ENCODE data around the gene SLC16A8.

Gene SLC16A8

DNA sequence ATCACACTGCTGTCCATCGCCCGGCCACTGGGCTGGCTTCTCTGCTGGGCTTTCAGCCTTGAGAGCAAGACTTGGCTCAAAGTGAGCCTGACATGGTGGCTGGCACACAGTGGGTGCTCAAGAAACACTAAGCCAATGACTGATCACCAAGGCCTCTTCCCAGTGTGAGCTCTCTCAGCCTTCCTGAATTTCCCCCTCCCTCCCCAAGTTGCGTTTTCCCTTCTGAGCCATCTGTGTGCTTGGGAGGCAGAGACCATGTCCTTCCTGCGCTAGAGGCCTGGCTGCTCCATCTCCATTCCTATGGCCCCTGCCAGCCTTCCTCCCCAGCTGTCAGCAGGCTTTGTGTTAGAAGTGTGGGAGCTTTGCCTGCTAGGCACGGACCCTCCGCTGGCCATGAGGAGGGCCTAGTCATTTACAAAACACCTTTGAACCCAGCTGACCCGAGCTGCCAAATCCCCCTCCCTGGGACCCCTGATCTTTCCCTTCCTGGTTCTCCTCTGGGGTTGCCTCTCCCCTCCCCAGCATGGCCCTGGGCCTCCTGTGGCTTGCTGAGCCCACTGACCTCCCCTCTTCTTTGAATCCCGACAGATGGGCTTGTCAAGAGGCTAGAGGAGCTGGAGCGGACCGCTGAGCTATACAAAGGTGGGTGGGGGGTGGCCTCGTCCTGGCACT lies 13.6 kb downstream of the SLC16A8 start:
- no peak for DNase-seq

DNA sequence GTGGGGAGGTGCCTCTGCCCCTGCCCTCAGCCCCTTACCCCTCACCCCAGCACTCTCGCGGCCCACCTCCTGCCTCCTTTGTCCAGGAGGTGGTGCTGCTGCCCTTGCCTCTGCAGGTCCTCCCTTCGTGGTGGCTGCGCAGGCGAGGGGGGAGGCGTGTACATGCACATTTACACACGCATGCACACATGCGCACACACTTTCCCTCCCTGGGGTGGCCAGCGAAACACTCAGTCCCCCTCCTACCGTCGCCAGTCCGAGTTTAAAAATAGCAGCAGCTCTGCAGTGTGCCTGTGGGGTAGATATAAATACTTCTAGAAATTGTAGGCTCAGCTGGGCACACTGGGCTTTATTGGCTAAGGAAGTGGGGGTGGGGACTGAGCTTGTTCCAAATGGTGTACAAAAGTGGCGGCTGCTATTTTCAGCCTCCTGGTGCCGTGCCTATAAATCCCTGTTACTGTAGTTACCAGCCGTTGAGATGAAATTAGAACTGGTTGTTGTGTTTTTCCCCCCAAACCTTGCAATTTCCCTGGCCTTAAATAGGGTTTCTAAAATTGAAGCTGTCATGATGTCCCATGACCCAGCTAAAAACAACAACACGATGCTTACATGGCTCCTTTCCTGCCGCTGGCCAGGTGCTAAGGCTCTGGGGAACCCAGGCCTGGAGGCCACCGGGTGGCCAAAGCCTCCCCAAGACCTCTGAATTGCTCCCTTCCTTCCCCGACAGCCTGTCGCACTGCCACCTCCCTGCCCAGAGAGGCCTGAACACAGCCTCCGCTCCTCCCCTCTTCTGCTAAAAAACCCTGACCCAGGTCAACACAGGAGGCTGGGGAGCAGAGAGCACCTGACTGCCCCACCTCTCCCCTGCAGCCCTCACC lies 14.4 kb downstream of the SLC16A8 start:
- peak; percentile 32 for DNase-seq

DNA sequence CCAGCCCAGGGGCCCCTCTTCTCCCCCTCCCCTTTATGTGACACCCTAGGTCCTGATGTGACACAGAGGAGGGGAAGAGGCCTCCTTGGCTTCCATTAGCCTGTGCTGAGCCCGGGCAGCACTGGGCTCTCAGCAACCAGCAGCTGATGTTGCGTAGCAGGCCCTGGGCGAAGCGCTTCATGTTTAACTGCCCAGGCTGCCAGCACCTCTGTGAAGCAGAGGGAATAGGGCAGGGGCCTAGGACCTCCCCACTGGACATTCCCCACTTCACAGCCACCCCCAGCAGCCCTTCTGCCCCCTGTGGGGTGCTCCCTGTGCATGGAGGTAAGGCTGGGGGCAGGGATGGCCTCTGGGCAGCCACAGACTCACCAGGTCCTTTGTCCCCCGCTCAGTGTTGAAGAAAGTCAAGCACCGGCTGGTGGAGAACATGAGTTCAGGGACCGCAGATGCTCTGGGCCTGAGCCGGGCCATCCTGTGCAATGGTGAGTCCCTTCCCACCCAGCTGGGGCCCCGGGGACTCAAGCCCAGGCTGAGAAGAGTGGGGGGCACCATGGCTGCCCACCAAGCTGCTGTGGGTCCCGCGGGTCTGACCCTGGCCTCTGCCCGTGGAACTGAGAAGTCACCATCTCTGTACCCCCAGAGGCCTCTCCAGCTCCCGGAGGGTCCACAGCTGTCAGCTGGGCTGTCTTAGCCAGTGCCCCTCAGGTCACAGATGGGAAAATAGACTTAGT lies 15.2 kb downstream of the SLC16A8 start:
- no peak for DNase-seq

- no peak for DNase-seq
Observed at GRCh38 chr22:38067761-38068360, 16.1 kb downstream of the SLC16A8 start.

DNA sequence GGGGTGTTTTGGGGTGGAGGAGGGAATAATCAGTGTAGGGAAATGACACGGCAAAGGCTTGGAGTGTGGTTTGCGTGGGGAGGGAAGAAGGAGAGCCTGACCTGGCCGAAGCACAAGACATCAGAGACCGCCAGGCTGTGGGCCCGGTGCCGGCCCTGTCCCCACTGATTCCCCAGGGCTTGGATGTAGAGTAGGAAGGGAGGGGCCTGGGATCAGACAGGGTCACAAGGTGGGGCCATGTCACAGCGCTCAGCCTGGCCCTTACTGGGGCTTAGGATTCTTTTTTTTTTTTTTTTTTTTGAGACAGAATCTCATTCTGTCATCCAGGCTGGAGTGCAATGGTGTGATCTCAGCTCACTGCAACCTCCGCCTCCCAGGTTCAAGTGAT lies 17.0 kb downstream of the SLC16A8 start:
- no peak for DNase-seq

DNA sequence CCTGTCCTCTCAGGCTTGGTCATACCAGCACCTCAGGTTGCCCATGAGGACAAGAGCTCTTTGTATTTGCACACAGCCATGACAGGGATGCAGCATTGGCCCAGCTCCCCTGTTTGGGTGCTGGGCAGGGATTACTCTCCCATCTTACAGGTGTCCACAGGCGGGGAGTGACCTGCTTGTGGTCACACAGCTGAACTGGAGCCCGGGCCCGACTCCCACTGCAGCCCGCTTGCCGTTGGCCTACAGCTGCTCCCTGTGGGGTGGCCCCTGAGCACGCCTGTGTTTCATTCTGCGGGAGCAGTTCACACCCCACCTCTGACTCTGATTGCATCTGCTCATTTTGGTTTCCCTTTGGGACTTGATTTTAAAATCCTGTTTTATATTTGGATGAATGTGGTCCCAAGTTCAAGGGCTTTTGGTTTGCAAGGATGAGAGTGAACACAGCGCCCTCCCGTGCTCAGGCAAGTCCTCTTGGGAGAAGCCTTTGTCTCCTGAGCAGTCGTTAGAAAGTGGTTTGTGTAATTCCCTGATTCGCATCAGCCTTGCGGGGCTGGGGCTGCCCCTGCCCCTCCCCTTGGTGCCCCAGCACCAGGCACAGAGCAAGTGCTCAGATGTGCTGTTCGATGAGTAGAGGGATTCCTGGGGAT lies 17.5 kb downstream of the SLC16A8 start:
- no peak for DNase-seq

GRCh38 chr22:38065539-38065938 lies 18.4 kb downstream of the SLC16A8 start:
- DNase-seq: no peak

GRCh38 chr22:38062791-38063190 lies 21.2 kb downstream of the SLC16A8 start:
- DNase-seq: no peak

GRCh38 chr22:38056969-38057891 lies 26.8 kb downstream of the SLC16A8 start, which contains the start of gene PICK1:
TSS of gene PICK1 (plus strand) at chr22:38057404. CDS start at chr22:38057810, 406 bp downstream.
- peak; percentile 84 for DNase-seq

GRCh38 chr22:38051900-38052862 lies 31.8 kb downstream of the SLC16A8 start:
- DNase-seq: peak; percentile 84

DNA sequence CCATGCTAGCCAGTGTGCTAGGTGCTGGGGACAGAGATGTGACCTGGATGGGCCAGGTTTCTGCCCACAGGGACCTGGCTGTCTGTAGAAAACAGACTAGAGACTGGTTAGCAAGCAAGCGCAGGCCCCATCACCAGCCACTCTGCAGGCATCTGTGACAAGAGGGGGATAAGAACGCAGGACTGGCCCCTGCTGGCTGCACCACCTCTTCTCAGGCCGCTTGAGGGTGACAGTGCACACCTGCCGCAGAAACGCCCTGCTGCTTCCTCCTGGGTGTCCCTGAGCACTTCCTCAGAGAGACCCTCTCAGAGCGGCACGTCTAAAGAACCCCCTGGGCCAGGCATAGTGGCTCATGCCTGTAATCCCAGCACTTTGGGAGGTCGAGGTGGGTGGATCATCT lies 32.7 kb downstream of the SLC16A8 start:
- no peak for DNase-seq

- DNase-seq: no peak
Observed at GRCh38 chr22:38050720-38051119, 33.3 kb downstream of the SLC16A8 start.

DNA sequence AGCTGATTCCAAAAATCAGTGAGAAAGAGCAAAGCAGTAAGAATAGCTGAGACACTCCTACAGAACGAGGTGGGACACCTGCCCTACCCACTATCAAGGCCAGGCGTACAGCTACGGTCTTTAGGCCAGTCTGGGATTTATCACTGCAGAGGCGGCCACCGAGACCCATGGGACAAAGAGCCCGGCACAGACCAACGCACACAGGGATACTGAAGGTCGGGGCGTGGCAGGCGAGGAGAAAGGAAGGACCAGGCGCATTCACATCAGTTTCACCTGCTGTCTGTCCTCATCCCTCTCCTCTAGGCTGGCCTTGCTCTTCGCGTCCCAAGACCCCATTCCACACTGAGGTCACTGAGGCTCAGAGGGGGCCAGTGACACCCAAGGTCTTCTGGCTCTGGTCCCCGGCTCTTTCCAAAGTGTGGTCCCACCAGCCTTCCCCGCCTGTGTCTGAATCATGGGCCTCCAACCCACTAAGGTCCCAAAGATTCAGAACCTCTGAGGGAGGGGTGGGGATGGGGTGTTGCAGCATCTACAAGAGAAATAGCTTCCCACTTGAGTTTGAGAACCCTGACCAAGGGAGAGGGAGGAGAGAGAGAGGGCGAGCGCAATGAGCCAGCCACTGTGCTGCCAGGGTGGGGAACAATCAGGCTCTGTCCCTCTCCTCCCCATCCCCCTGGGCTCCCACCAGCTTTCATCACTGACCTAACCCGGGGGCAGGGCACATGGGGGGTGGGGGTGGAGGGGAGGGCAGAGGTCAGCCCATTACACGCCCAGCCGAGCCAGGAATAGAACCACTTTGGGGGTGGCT lies 34.0 kb downstream of the SLC16A8 start:
- DNase-seq: no peak

DNA sequence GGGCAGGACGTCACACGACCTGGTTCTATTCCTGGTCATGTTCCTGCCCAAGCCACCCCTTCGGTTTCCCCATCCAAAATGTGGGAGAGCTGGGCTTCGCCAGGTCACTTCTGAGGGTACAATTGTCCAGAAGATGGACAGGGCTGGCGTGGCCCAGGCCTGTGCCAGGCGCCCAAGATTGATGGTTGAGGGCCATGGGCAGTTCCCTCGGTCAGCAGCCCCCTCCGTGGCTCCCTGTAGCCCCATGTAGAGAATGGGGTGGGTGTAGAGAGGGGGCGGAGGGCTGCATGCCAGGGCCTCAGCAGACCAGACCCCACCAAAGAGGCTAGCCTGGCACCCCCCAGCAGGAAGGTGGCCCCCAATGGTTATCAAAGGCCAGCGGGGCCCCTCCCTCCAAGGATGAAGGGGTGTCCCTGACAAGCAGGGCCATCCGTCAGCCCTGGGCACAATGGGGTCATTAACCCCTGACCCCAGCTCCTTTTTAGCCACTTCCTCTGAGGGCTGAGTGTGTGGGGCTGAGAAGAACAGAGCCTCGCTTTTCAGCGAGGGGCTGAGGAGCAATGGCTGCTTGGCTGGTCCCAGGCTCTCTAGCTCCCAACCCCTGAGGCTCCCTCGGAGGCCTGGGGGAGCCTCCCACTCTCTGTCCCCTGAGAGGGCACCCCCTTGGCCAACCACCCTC lies 37.8 kb downstream of the SLC16A8 start:
- no peak for DNase-seq

- DNase-seq: no peak
Observed at GRCh38 chr22:38043151-38044039, 40.6 kb downstream of the SLC16A8 start.

DNA sequence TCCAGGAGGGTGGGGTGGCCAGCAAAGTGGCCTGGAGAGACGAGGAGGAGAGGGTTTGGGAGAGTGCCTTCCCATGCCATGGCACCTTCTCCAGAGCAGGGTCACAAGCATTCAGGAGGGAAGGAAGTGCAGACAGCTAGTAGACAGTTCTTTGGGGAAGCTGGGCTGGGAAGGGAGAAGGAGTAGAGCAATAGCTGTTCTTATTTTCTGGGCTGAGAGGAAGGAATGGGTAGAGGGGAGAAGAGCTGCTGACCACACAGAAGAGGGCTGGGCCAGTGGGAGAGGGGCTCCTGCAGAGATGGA lies 41.5 kb downstream of the SLC16A8 start:
- DNase-seq: no peak

DNA sequence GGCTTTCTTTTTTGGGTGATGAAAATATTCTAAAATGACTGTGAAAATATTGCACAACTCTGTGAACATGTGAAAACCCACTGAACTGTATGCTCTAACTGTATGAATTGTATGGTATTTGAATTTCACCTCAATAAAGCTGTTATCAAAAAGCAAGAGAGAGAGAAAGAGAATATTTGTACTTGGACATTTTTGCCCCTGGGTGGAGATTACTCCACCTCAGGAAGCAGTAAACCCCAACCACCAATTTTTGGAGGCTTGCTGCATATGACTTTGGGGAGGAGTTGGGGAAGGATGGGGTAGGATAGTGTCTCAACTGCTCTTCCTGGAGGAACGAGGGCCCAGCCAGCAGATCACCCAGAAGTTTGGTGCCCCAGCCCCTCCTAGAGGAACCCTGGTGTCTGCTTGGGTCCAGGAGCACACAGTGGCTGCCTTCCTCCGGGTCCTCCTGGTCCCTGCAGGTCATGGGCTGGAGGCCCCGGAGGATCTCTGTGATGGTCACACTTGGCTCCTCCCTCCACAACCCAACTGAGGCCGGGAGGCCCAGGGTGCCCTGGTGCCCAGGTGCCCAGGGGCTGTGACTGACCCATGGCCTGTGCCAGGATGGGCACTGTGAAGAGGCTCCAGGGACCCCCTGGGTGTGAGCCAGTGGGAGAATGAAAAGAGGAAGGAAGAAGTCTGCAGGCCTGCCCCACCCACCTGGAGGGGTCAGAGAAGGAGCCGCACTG lies 42.1 kb downstream of the SLC16A8 start:
- no peak for DNase-seq
